Chondrocyte (in vitro differentiated cells): Measurements from ENCODE around the gene KLF4. TPM values are rescaled to one million over a fixed set of nuclear protein-coding genes. Genes with fewer than 3 reads are reported as not detected.

Source experiments
- DNase-seq: peaks from one replicate; pipeline ENCODE4 v3.0.0; 2021; ENCODE audit warnings: mixed read lengths, low spot score
- H3K27ac Mint-ChIP-seq: one replicate; pipeline ENCODE4 v1.8.0; 2021; ENCODE audit warnings: mild to moderate bottlenecking, moderate library complexity, mixed read lengths; ENCODE audit not compliant: unreplicated experiment
- H3K27me3 Mint-ChIP-seq: 2 replicates; pipeline ENCODE4 v1.8.0; 2021; ENCODE audit warnings: low read depth, mixed read lengths
- H3K36me3 Mint-ChIP-seq: 2 replicates; pipeline ENCODE4 v1.8.0; 2021; ENCODE audit warnings: low read depth, mixed read lengths
- H3K4me1 Mint-ChIP-seq: 2 replicates; pipeline ENCODE4 v1.8.0; 2021; ENCODE audit warnings: low read depth, mild to moderate bottlenecking, mixed read lengths
- H3K4me3 Mint-ChIP-seq: one replicate; pipeline ENCODE4 v1.8.0; 2021; ENCODE audit warnings: mild to moderate bottlenecking, moderate library complexity, mixed read lengths; ENCODE audit not compliant: unreplicated experiment
- H3K9me3 Mint-ChIP-seq: 2 replicates; pipeline ENCODE4 v1.8.0; 2021; ENCODE audit warnings: low read depth, mixed read lengths
- CTCF ChIP-seq: fragments of 200-600 bp; sonication (generic); IDR thresholded peaks from 2 replicates; pipeline ENCODE4 v1.5.0; 2021; ENCODE audit warnings: antibody characterized with exemption, mild to moderate bottlenecking, moderate library complexity
- total RNA-seq: library from RNA; stranded (reverse); gene quantifications from 3 replicates; pipeline ENCODE4 v1.2.1, GENCODE V29; 2021

The KLF4 gene
- total RNA-seq, 1 donor from 2014 or later: 36.0 TPM

- no peak overlapping the region for H3K27ac Mint-ChIP-seq
- no peak overlapping the region for H3K4me3 Mint-ChIP-seq
- H3K27me3 Mint-ChIP-seq: no peaks in the 10 kb centered on the region
- no peak for TF ChIP-seq CTCF
- no peaks in the 10 kb centered on the region for H3K9me3 Mint-ChIP-seq
- DNase-seq: no peak
- H3K36me3 Mint-ChIP-seq: peaks cover 7% of the 10 kb centered on the region
- peaks cover 42% of the 10 kb centered on the region for H3K4me1 Mint-ChIP-seq
These were observed 4.0 kb downstream of the KLF4 start for GRCh38 chr9:107485458-107486043.

- Mint-ChIP-seq H3K4me3 (no peak overlapping the region), H3K36me3 (peaks cover 7% of the 10 kb centered on the region), H3K4me1 (peaks cover 41% of the 10 kb centered on the region), H3K9me3 (no peaks in the 10 kb centered on the region), H3K27me3 (no peaks in the 10 kb centered on the region), H3K27ac (no peak overlapping the region)
- peak; percentile 89 for TF ChIP-seq CTCF
- no peak for DNase-seq
These were observed 5.3 kb downstream of the KLF4 start for GRCh38 chr9:107484117-107484723.

- TF ChIP-seq CTCF: no peak
- no peak for DNase-seq
- Mint-ChIP-seq H3K9me3 (no peaks in the 10 kb centered on the region), H3K27me3 (peaks cover 2% of the 10 kb centered on the region), H3K36me3 (peaks cover 7% of the 10 kb centered on the region), H3K27ac (peak overlapping the region; percentile 9), H3K4me1 (peaks cover 41% of the 10 kb centered on the region), H3K4me3 (no peak overlapping the region)
These were observed 5.9 kb downstream of the KLF4 start for GRCh38 chr9:107483666-107484065.

- H3K4me1 Mint-ChIP-seq: peaks cover 28% of the 10 kb centered on the region
- no peak overlapping the region for H3K4me3 Mint-ChIP-seq
These were observed 8.5 kb downstream of the KLF4 start for GRCh38 chr9:107481035-107481434.

GRCh38 chr9:107480386-107480789, 9.2 kb downstream of the KLF4 start:
- Mint-ChIP-seq H3K36me3 (peaks cover 2% of the 10 kb centered on the region), H3K9me3 (no peaks in the 10 kb centered on the region), H3K4me1 (peaks cover 22% of the 10 kb centered on the region), H3K4me3 (no peak overlapping the region), H3K27ac (peak overlapping the region; percentile 57), H3K27me3 (peaks cover 2% of the 10 kb centered on the region)
- no peak for TF ChIP-seq CTCF
- no peak for DNase-seq

More at GRCh38 chr9:107481035-107481434, 8.5 kb downstream of the KLF4 start:
- H3K36me3 Mint-ChIP-seq: peaks cover 7% of the 10 kb centered on the region
- DNase-seq: no peak
- TF ChIP-seq CTCF: peak; percentile 76
- H3K27ac Mint-ChIP-seq: peak overlapping the region; percentile 52
- H3K27me3 Mint-ChIP-seq: peaks cover 2% of the 10 kb centered on the region
- H3K9me3 Mint-ChIP-seq: no peaks in the 10 kb centered on the region
